Thymus (tissue), 2 donors: ENCODE measurements around the gene MED26. TPM values are rescaled to one million over a fixed set of nuclear protein-coding genes. Genes with fewer than 3 reads are reported as not detected.

ENCODE experiments used
- polyA plus RNA-seq: library from polyadenylated mRNA; stranded (reverse); fragments of 200-250 nt; gene quantifications from one replicate; pipeline ENCODE4 v1.2.3, GENCODE V29; 2013
- total RNA-seq: library from RNA; stranded (reverse); fragments of 120-200 nt; gene quantifications from one replicate; pipeline ENCODE4 v1.2.4, GENCODE V29; 2013
- donor health status: healthy.

MED26 gene
- total and polyA plus RNA-seq, 2 donors: 6.2 to 8.1 TPM

Other genes with a start within 250 kb of the MED26 start
- 6.0 TPM for gene EPS15L1, start 156.2 kb downstream of the MED26 start, total RNA-seq
- gene EPS15L1, start 156.2 kb downstream of the MED26 start, polyA plus RNA-seq: 19.0 TPM
- 0.05 TPM for gene CALR3, start 132.0 kb downstream of the MED26 start, total RNA-seq
- gene CALR3, start 132.0 kb downstream of the MED26 start, polyA plus RNA-seq: 0.09 TPM
- 1.3 TPM for gene C19orf44, start 131.8 kb downstream of the MED26 start, total RNA-seq
- gene C19orf44, start 131.8 kb downstream of the MED26 start, polyA plus RNA-seq: 4.7 TPM
- gene CHERP, start 85.8 kb downstream of the MED26 start, total RNA-seq: 2.5 TPM
- 25.4 TPM for gene CHERP, start 85.8 kb downstream of the MED26 start, polyA plus RNA-seq
- gene SLC35E1, start 55.8 kb downstream of the MED26 start, total RNA-seq: 13.1 TPM
- gene SLC35E1, start 55.8 kb downstream of the MED26 start, polyA plus RNA-seq: 31.3 TPM
- 79.0 TPM for gene SMIM7, start 31.9 kb upstream of the MED26 start, total RNA-seq
- gene SMIM7, start 31.9 kb upstream of the MED26 start, polyA plus RNA-seq: 100 TPM
- 1.4 TPM for gene TMEM38A, start 32.9 kb upstream of the MED26 start, total RNA-seq
- 3.2 TPM for gene TMEM38A, start 32.9 kb upstream of the MED26 start, polyA plus RNA-seq
- gene NWD1, start 91.6 kb upstream of the MED26 start, total RNA-seq: 0.57 TPM
- gene NWD1, start 91.6 kb upstream of the MED26 start, polyA plus RNA-seq: 0.98 TPM
- 6.4 TPM for gene SIN3B, start 201.2 kb upstream of the MED26 start, total RNA-seq
- gene SIN3B, start 201.2 kb upstream of the MED26 start, polyA plus RNA-seq: 32.8 TPM